ENCODE measurements around the gene NT5M.

DNA sequence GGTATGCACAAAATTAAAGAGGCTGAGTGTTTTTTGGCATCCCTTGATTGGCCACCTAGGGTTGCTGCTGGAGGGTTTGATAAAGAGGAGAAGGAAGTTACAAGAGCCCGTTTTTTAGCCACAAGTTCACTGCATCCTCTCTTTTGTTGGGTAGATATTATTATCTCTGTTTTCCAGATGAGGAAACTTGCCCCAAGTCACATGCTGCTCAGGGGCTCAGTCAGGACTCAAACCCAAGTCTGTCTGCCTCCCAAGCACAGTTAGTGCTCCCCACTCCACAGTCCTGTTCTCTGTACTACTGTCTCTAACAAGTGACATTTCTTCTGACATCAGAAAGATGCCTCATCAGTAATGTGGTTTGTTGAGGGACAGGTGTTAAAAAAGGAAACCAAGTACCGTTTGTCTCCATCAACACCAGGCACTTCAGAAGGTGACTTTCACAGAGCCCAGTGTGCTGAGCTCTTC is 1.4 kb downstream of the NT5M start:
- TF ChIP-seq, protein P1, sequence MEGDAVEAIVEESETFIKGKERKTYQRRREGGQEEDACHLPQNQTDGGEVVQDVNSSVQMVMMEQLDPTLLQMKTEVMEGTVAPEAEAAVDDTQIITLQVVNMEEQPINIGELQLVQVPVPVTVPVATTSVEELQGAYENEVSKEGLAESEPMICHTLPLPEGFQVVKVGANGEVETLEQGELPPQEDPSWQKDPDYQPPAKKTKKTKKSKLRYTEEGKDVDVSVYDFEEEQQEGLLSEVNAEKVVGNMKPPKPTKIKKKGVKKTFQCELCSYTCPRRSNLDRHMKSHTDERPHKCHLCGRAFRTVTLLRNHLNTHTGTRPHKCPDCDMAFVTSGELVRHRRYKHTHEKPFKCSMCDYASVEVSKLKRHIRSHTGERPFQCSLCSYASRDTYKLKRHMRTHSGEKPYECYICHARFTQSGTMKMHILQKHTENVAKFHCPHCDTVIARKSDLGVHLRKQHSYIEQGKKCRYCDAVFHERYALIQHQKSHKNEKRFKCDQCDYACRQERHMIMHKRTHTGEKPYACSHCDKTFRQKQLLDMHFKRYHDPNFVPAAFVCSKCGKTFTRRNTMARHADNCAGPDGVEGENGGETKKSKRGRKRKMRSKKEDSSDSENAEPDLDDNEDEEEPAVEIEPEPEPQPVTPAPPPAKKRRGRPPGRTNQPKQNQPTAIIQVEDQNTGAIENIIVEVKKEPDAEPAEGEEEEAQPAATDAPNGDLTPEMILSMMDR (IDR thresholded peaks at IDR 0.05 in 8 of 11, conservative IDR thresholded peaks at IDR 0.05 in 3 of 11) = no peak
- no peak for TF ChIP-seq POLR2A (IDR thresholded peaks at IDR 0.05)

Data from spleen (tissue), 7 donors.